IPS-20b (cell line): Measurements from ENCODE around the gene CACNG3.

Experiments
- H3K27ac ChIP-seq: one replicate; pipeline ENCODE4 v1.5.1; 2013; ENCODE audit warnings: low read length
- H3K27me3 ChIP-seq: 2 replicates; pipeline ENCODE4 v1.6.1; 2013; ENCODE audit warnings: mild to moderate bottlenecking, low read length, inconsistent platforms; ENCODE audit not compliant: insufficient read depth
- H3K36me3 ChIP-seq: 2 replicates; pipeline ENCODE4 v1.6.1; 2013; ENCODE audit warnings: low read depth, mild to moderate bottlenecking, inconsistent platforms, low read length, moderate library complexity; ENCODE audit not compliant: insufficient read depth
- H3K4me1 ChIP-seq: 2 replicates; pipeline ENCODE4 v1.6.1; 2013; ENCODE audit warnings: mild to moderate bottlenecking, control low read depth, inconsistent platforms, low read length, moderate library complexity; ENCODE audit not compliant: insufficient read depth
- H3K4me3 ChIP-seq: 2 replicates; pipeline ENCODE4 v1.5.1; 2013; ENCODE audit warnings: mild to moderate bottlenecking, low read length, inconsistent platforms
- H3K9ac ChIP-seq: 2 replicates; pipeline ENCODE4 v1.6.1; 2013; ENCODE audit warnings: low read depth, mild to moderate bottlenecking, inconsistent platforms, low read length, moderate library complexity
- H3K9me3 ChIP-seq: 2 replicates; pipeline ENCODE4 v1.6.1; 2013; ENCODE audit warnings: mild to moderate bottlenecking, low read depth, low read length, inconsistent platforms; ENCODE audit not compliant: insufficient read depth

The CACNG3 gene

GRCh38 chr16:24309258-24310142 is 53.4 kb downstream of the CACNG3 start:
- Histone ChIP-seq H3K9me3 (no peaks in the 10 kb centered on the region), H3K36me3 (no peaks in the 10 kb centered on the region), H3K4me3 (no peak overlapping the region), H3K27me3 (no peaks in the 10 kb centered on the region), H3K4me1 (no peaks in the 10 kb centered on the region), H3K9ac (no peak overlapping the region), H3K27ac (no peak overlapping the region)

DNA sequence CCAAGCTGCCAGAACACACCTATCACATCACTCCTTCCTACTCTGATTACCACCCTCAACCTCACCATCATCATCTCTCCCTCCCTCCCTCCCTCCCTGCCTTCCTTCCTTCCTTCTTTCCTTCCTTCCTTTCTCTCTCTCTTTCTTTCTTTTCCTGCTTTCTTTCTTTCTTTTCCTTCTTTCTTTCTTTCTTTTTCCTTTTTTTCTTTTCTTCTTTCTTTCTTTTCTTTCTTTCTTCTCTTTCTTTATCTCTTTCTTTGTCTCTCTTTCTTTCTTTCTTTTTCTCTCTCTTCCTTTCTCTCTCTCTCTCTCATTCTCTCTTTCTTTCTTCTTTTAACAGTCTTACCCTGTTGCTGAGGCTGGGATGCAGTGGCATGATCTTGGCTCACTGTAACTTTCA is 59.2 kb downstream of the CACNG3 start:
- Histone ChIP-seq H3K4me3 (no peak overlapping the region), H3K4me1 (peaks cover 5% of the 10 kb centered on the region; the same call in 1 of the 2 replicates), H3K27ac (no peak overlapping the region), H3K9me3 (no peaks in the 10 kb centered on the region), H3K36me3 (no peaks in the 10 kb centered on the region), H3K9ac (no peak overlapping the region), H3K27me3 (no peaks in the 10 kb centered on the region)

DNA sequence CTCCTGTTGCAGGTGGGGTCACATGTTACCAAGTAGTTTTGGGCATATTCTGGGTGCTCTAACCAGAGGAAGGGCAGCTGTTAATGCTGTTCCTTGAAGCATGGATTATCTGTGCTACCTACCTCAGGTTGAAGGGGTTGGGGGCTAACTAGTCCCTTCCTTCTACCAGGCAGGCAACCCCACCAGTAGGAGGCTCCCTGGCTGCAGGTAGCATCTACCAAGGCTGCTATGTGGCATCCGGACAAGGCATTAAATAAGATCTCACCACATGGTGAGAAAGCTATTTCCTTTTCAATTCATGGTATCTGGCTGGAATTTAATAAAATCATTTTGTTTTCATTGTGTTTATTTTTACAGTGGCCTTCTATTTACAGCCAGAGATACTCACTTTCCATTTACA is 62.5 kb downstream of the CACNG3 start:
- Histone ChIP-seq H3K27me3 (no peaks in the 10 kb centered on the region), H3K9ac (no peak overlapping the region), H3K4me3 (no peak overlapping the region), H3K36me3 (no peaks in the 10 kb centered on the region), H3K4me1 (peaks cover 5% of the 10 kb centered on the region; the same call in 1 of the 2 replicates), H3K9me3 (no peaks in the 10 kb centered on the region), H3K27ac (no peak overlapping the region)

GRCh38 chr16:24319126-24319814 is 63.1 kb downstream of the CACNG3 start:
- no peak overlapping the region for H3K27ac ChIP-seq
- H3K4me1 ChIP-seq: peaks cover 5% of the 10 kb centered on the region; the same call in 1 of the 2 replicates
- H3K27me3 ChIP-seq: no peaks in the 10 kb centered on the region
- H3K9ac ChIP-seq: no peak overlapping the region
- H3K9me3 ChIP-seq: no peaks in the 10 kb centered on the region
- H3K4me3 ChIP-seq: no peak overlapping the region
- H3K36me3 ChIP-seq: no peaks in the 10 kb centered on the region

- Histone ChIP-seq H3K4me3 (no peak overlapping the region), H3K9me3 (no peaks in the 10 kb centered on the region; the same call in 1 of the 2 replicates), H3K9ac (no peak overlapping the region), H3K27ac (no peak overlapping the region), H3K27me3 (no peaks in the 10 kb centered on the region), H3K36me3 (no peaks in the 10 kb centered on the region), H3K4me1 (peaks cover 5% of the 10 kb centered on the region; the same call in 1 of the 2 replicates)
These were observed 66.0 kb downstream of the CACNG3 start for GRCh38 chr16:24322106-24322505.

- no peaks in the 10 kb centered on the region for H3K27me3 ChIP-seq
- no peaks in the 10 kb centered on the region for H3K36me3 ChIP-seq
- H3K4me1 ChIP-seq: no peaks in the 10 kb centered on the region
- no peak overlapping the region for H3K9ac ChIP-seq
- no peak overlapping the region for H3K27ac ChIP-seq
- H3K9me3 ChIP-seq: no peaks in the 10 kb centered on the region; the same call in 1 of the 2 replicates
- no peak overlapping the region for H3K4me3 ChIP-seq
These were observed 68.3 kb downstream of the CACNG3 start for GRCh38 chr16:24324421-24324820.

GRCh38 chr16:24328835-24329452 is 72.8 kb downstream of the CACNG3 start:
- Histone ChIP-seq H3K36me3 (no peaks in the 10 kb centered on the region), H3K4me3 (no peak overlapping the region), H3K4me1 (no peaks in the 10 kb centered on the region), H3K9ac (no peak overlapping the region), H3K9me3 (no peaks in the 10 kb centered on the region; the same call in 1 of the 2 replicates), H3K27me3 (no peaks in the 10 kb centered on the region), H3K27ac (no peak overlapping the region)

- Histone ChIP-seq H3K36me3 (no peaks in the 10 kb centered on the region), H3K27me3 (no peaks in the 10 kb centered on the region), H3K9me3 (no peaks in the 10 kb centered on the region), H3K9ac (no peak overlapping the region), H3K27ac (no peak overlapping the region), H3K4me3 (no peak overlapping the region), H3K4me1 (no peaks in the 10 kb centered on the region)
These were observed 76.0 kb downstream of the CACNG3 start for GRCh38 chr16:24332178-24332577.

- no peak overlapping the region for H3K9ac ChIP-seq
- H3K4me3 ChIP-seq: no peak overlapping the region
- no peaks in the 10 kb centered on the region for H3K36me3 ChIP-seq
- no peak overlapping the region for H3K27ac ChIP-seq
- H3K4me1 ChIP-seq: no peaks in the 10 kb centered on the region
- H3K9me3 ChIP-seq: no peaks in the 10 kb centered on the region
- H3K27me3 ChIP-seq: no peaks in the 10 kb centered on the region
These were observed 76.5 kb downstream of the CACNG3 start for GRCh38 chr16:24332582-24333090.

DNA sequence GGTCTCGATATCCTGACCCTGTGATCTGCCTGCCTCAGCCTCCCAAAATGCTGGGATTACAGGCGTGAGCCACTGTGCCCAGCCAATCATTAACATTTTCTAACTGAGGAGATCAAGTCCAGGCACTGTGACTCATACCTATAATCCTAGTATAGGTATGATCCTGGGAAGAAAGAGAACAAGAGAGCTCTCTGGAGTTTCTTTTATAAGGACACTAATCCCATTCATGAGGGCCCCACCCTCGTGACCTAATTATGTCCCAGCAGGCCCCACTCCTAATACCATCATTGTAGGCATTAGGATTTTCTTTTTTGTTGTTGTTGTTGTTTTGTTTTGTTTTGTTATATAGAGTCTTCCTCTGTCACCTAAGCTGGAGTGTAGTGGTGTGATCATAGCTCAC is 80.4 kb downstream of the CACNG3 start:
- Histone ChIP-seq H3K4me3 (no peak overlapping the region), H3K4me1 (no peaks in the 10 kb centered on the region), H3K9me3 (no peaks in the 10 kb centered on the region), H3K27me3 (no peaks in the 10 kb centered on the region), H3K9ac (no peak overlapping the region), H3K36me3 (no peaks in the 10 kb centered on the region), H3K27ac (no peak overlapping the region)

DNA sequence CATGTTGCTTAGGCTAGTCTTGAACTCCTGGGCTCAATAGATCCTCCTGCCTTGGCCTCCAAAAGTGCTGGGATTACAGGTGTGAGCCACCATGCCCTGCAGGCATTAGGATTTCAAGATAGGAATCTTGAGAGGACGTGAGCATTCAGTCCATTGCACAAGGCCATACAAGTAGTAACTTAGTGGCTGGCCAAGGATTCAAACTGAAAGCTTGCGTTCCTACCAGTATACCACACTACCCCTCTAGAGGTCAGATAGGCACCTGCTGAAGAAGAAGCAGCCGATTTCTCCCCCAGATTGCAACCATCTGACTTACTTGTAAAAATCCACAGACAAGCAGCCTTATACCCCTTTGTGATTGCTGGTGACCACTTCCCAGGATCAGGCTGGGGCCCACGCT is 80.9 kb downstream of the CACNG3 start:
- H3K4me1 ChIP-seq: no peaks in the 10 kb centered on the region
- no peak overlapping the region for H3K4me3 ChIP-seq
- H3K27ac ChIP-seq: no peak overlapping the region
- no peaks in the 10 kb centered on the region for H3K9me3 ChIP-seq
- no peak overlapping the region for H3K9ac ChIP-seq
- H3K27me3 ChIP-seq: no peaks in the 10 kb centered on the region
- H3K36me3 ChIP-seq: no peaks in the 10 kb centered on the region
